Measurements from ENCODE around the gene LRRN1. TPM values are rescaled to one million over a fixed set of nuclear protein-coding genes. Genes with fewer than 3 reads are reported as not detected.

LRRN1 gene
- total RNA-seq, 2 experiments from 2014 or later, result not detected

GRCh38 chr3:3893590-3893989 is 94.4 kb downstream of the LRRN1 start:
- DNase-seq (ENCODE audit: low spot score), result no peak
- no peak overlapping the region for H2AFZ ChIP-seq (ENCODE audit: low read length)
- H4K20me1 ChIP-seq (ENCODE audit: insufficient read depth, low read length), result no peaks in the 10 kb centered on the region
- no peaks in the 10 kb centered on the region for H3K79me2 ChIP-seq (ENCODE audit: insufficient read depth, low read depth, low read length)
- intact Hi-C loops (cut with micrococcal nuclease; ENCODE audit: unreplicated experiment), result no loop called here
- H3K4me3 ChIP-seq (ENCODE audit: low read depth, low read length, poor library complexity, severe bottlenecking), result no peak overlapping the region
- no peak overlapping the region for H3K4me2 ChIP-seq (ENCODE audit: low read length)
- ChIA-PET POLR2A (no interaction called here), CTCF (ENCODE audit: unreplicated experiment) (no interaction called here)
- H3K9me3 ChIP-seq (ENCODE audit: low read length), result no peaks in the 10 kb centered on the region
- no peaks in the 10 kb centered on the region for H3K36me3 ChIP-seq (ENCODE audit: insufficient read depth, low read length)
- H3K27ac ChIP-seq (ENCODE audit: low read depth, low read length, poor library complexity, severe bottlenecking), result no peak overlapping the region
- BruUV-seq (replicated peaks), result no TSS peak
- no peak for TF ChIP-seq CTCF (conservative IDR thresholded peaks at IDR 0.05; ENCODE audit: low read length)
- TF ChIP-seq EZH2phosphoT487 (IDR thresholded peaks at IDR 0.05; ENCODE audit: borderline replicate concordance, low read depth, low read length), result no peak
- no peaks in the 10 kb centered on the region for H3K9me2 ChIP-seq (ENCODE audit: insufficient read depth, low read length)
- H3K4me1 ChIP-seq (ENCODE audit: insufficient read depth, low read length, poor library complexity, severe bottlenecking), result no peaks in the 10 kb centered on the region
